ENCODE results near the gene GYG2.
"Not testable (repeated sequence)": the region's sequence is repeated elsewhere in the genome, so short reads cannot be mapped to it uniquely, and the experiment has no call there.

The GYG2 gene

DNA sequence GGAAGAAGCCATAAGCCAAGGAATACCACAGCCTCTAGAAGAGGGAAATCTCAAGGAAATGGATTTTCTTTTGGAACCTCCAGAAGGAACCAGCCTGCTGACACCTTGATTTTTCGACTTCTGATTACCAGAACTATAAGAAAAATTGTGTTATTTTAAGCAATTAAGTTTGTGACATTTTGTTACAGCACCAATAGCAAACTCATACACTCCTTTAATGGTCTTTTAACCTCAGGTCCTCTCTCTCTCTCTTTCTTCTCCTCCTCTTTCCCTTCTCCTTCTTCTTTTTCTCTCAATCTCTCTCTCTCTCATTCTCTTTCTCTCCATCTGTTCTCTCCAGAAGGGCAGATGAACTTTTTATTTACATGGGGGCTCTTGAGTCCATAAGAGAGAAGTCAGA is 74.1 kb downstream of the GYG2 start:
- no peak for DNase-seq (ENCODE audit: low read depth, low spot score)

DNA sequence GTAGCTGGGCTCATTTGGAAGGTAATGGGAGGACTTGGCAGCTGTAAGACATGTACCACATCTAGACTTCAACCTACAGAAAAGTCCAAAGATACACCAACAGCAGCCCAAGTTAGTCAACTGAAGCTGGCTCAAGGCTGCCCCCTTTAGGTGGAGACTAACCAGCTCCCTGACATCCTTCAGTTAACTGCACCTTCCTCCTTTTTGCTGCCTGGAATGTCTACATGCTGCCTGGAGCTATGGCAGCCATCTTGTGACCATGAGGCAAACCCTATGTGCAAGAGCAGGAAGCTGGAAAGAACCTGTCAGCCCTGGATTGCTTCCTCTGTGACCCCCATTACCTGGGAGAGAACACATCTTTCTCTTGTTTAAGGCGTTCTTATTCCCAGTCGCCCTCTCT is 74.6 kb downstream of the GYG2 start:
- no peak for DNase-seq (ENCODE audit: low read depth, low spot score)

DNA sequence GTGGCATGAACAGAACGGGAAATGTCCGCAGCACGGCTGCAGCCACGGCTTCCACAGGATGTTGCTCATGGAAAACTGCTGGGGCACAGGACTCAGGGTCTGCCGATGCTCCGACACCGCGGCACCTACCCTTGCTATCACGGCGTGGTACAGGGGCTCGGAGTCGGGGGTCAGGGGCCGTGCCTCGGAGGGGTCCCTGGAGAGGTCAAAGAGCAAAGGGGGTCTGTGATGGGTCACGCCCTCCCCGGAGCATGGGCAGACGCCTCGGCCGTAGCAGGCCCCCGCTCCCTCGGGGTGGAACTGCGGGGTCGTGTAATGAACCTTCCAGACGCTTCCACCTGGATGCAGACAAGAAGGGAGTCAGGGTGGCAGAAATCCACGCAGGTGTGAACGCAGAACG is 78.6 kb downstream of the GYG2 start:
- DNase-seq (ENCODE audit: low read depth, low spot score), result no peak

DNA sequence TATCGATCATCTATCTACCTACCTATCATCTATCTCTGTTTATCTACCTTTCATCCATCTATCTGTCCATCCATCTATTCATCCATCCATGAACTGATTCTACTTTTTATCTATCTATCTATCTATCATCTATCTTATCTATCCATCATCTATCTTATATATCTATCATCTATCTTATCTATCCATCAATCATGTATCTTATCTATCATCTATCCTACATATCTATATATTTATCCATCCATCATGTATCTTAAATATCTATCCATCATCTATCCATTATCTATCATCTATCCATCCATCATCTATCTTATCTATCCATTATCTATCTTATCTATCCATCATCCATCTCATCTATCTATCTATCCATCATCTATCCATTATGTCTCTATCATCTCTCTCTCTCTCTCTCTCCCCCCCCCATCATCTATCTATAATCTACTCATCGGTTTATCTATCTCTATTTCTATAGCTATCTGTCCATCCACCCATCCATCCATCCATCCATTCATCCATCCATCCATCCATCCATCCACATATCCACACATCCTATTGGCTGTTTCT is 79.5 kb downstream of the GYG2 start:
- no peak for DNase-seq (ENCODE audit: low read depth, low spot score)

DNA sequence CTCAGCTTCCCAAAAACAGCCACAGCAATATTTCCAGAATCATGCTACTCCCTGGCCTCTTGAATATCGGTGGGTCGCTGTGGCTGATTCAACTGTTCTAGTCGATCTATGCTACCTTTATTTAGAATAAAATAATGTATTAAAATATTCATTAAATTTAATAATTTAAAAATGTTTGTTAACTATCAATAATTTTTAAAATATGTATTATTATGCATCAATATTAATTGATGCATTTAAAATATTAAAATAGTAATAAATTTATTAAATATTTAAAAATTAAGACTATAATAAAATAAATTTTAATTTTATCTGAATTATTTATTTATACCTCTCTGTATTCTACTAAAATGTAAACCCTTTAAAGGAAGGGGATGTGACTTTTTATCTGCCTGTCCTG is 81.4 kb downstream of the GYG2 start:
- no peak for DNase-seq (ENCODE audit: low read depth, low spot score)

DNA sequence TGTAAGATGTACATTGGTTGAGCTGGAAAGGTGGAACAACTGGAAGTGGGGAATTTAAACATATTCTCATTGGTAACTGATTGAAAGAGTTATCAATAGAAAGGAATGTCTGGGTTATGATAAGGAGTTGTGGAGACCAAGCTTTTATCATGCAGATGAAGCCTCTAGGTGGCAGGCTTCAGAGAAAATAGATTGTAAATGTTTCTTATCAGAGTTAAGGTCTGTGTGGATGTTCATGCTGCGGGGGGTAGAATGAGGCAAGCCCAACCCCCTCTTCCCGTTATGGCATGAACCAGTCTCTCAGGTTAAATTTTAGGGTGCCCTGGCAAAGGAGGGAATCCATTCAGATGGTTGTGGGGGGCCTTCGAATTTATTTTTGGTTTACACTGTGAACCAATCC is 84.4 kb downstream of the GYG2 start:
- DNase-seq (ENCODE audit: low read depth, low spot score), result no peak

DNA sequence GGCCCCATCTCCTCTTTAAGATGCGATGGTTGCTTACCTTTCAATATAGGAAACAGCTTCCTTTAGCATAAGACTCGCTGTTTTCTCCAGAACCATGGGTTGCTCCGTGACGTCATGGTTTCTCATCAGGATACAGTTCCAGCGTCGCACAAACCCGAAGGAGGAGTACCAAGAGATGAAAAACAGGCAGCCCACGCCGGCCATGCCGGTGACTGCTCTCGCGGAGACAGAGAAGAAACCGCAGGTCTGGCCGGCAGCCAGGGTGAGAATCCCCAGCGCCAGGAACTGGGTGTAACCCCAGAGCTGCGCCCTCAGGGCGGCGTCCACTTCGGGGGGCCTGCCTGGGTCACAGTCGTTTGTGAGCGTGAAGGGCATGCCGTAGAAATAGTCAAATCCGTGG is 89.0 kb downstream of the GYG2 start:
- no peak for DNase-seq (ENCODE audit: low read depth, low spot score)

DNA sequence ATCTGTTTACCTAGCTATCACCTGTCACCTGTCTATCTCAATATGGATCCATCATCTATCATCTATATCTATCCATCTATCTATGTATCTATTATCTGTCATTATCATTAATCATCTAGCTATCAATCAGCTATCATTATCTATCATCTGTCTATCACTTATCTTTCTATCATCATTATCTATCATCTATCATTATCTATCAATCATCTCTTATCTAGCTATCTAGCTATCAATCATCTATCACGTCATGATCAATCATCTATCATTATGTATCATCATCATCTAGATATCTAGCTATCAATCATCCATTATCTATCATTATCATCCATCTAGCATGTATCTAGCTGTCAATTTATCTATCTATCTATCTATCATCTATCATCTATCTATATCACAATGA is 92.5 kb downstream of the GYG2 start:
- no peak for DNase-seq (ENCODE audit: low read depth, low spot score)

DNA sequence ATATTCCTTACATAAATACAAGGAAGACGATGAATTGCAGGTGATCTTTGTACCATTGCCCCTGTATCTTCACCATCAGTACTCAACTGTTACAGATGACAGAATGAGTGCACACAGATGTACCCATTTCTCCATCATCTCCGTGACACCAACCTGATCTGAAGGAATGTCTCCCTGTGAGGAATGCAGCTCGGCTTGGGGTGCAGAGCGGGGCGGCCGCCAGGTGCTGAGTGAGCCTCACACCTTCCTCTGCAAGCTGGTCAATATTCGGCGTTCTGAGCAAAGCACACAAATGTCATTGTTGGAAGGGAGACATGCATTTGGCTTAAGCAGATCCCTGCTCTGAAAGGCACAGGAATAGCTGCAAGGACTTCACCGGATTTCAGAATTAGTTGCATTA is 93.0 kb downstream of the GYG2 start:
- no peak for DNase-seq (ENCODE audit: low read depth, low spot score)

DNA sequence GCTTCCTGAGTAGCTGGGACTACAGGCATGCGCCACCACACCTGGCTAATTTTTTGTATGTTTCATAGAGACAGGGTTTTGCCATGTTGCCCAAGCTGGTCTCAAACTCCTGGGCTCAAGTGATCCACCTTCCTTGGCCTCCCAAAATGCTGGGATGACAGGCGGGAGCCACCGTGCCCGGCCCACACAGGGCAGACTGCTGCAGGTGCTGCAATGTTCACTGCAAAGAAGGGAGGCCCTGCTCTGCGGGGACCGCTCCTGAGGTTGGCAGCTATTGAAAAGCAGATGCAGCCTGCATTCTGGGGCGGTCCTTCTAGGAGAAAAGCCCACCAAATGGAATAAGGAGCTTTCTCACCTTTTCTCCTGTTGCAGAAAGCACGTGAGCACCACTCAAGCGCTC is 95.4 kb downstream of the GYG2 start:
- no peak for DNase-seq (ENCODE audit: low read depth, low spot score)

DNA sequence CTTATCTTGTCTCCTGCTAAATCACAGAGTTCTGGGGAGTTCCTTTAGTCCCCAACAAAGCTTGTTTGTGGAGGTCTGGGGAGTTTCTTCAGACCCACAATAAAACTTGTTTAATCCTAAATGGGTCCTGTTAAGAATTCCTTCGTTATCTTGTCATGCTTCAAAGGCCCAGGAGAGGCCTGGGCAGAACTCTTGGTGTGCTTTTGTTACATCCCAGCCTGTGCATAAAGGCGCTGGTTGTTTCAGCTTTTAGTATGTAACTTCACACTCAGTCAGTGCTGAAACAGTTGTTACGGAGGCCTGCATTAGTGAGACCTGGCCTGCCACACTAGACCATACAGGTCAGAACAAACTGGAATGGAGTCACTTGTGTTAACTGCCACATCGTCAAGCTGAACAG is 97.5 kb downstream of the GYG2 start:
- not testable (repeated sequence) for DNase-seq (ENCODE audit: low read depth, low spot score)

DNA sequence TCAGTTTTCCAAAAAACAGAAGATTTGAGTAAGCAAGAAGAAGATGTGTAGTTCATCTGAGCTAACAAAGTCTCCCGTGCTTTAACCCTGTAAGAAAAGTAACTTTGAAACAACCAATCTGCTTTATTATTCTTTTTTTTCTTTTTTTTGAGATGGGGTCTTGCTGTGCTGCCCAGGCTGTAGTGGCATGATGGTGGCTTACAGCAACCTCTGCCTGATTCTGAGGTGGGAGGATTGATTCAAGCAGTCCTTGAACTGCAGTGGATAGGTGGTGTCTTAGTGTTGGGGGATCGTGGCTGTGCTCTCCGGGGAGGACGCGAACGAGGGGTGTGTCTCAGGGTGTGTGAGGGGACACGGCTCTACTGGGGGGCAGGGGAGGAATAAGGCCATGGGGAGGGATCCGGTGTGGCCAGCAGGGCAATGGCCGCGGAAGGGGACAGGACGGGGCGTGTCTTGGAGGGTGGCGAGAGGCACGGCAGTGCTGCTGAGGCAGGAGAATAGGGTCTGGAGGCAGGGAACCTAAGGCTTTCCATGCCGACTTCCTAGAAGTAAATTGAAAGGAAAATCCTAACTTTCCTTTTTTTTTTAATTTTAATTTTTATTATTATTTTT is 98.0 kb downstream of the GYG2 start:
- DNase-seq (ENCODE audit: low read depth, low spot score), result no peak

DNA sequence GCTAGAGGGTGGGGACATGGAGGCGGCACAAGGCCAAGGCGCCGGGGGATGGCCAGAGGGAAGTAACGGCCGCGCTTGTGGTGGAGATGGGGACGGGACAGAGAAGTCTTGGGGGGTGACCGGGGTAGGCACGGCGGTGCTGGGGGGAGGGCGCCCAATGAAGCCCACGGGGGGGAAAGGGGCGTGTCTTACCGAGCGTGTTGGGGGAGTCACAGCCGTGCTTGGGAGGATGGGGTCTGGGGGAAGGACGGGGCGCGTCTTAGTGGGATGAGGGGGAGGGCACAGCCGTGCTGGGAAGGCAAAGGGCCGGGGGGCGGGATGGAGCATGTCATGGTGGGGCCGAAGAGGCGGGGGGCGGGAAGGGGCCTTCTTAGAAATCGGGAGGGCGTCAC is 99.5 kb downstream of the GYG2 start:
- no peak for DNase-seq (ENCODE audit: low read depth, low spot score)

DNA sequence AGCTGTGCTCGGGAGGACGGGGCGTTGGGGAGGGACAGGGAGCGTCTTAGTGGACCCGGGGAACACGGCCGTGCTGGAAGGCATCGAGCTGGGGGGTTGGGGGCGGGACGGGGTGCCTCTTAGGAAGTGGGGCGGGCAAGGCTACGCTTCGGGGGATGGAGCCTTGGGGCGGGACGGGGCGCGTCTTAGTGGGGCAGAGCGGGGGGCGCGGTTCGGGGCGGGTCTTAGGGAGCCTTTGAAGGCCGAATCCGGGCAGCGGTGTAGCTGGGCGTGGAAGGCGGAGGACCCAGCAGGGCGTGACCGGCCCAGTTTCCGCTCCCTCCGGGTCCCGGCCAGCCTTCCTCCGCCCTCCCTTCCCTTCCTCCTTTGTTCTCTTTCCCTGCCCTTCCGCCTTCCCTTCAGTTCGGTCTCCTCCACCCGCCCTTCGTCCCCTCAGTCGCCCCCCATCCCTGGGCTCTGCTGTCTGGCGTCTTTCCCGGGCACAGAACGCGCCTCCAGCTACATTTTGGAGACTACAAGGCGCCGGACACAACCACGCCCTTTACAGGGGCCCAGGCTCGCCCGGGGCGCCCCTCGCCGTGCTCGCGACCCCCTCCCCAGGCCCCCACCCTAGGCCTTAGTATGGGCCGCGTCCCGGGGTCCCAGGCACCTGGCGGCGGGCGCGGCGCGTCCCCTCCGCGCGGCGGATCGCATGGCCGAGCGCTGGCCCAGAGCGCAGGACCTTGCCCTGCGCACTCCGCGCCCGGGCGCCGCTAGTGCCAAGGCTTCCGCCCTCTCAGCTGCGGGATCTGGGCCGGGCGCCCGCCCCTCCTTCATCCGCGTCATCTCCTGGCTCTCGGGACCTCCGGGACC is 100.1 kb downstream of the GYG2 start, which contains the start of gene ARSD:
ARSD (minus strand) TSS at position 757 of the 852 bp plus-strand sequence; CDS start at position 693, 64 bp downstream.
- peak; percentile 97 for DNase-seq (ENCODE audit: low read depth, low spot score)

DNA sequence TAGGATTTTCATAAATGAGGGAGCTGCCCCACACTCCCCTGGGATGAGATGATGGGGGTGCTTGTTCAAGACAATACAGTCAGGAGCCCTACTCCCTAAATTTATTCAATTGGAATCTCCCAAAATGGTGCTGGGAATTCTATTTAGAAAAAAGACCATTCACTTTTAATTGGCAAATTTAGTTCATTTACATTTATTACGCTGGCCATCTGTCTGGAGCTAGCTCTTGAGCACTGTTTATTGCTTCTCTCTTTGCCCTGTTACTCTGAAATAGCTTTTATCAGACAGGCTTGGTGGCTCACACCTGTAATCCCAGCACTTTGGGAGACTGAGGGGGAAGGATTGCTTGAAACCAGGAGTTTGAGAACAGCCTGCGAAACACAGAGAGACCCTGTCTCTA is 102.4 kb downstream of the GYG2 start:
- DNase-seq (ENCODE audit: low read depth, low spot score), result no peak

DNA sequence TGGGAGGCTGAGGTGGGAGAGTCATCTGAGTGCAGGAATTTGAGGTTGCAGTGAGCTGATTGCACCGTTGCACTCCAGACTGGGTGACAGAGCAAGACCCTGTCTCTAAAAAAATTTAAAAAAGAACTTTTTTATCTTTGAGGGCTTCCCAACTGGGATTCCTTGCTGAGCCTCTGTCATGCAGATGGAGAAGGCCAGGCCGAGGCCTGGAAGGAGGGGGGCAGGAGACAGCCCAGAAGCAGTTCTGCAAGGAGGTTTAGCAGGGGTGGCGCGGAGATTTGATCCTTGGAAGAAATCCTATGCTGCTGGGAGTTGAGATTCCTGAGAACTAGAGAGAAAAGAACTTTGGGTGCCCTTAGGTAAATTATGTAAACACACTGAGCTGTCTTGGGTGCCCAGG is 102.9 kb downstream of the GYG2 start:
- no peak for DNase-seq (ENCODE audit: low read depth, low spot score)
